C4-2B (cell line): ENCODE measurements around the gene TSPAN4.

ENCODE experiments used
- ZFX ChIP-seq: fragments of 450-650 bp; IDR thresholded peaks from 2 replicates; pipeline ENCODE4 v1.6.1; 2017
- TF ChIP-seq, protein P1 (sequence below): fragments of 450-650 bp; conservative IDR thresholded peaks from 2 replicates; pipeline ENCODE4 v1.5.1; 2017; ENCODE audit warnings: mild to moderate bottlenecking

DNA sequence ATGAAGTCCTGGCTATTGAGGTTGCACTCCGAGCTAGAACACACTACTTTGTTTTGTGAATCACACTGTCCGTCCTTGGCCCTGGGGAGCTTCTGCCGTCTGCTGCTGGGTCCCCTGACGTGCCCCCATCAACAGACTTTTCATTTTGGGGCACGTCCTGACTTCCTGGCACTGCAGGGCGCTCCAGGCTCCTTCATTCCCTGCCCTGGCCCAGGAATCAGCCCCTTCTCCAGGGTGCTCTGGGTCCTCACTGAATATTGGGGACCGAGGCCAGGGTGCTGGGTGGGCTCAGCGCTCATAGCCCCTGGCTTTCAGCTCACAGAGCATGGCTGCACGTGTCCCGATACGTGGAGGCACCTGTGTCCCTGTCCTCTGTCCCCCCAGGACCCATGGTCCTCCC is 22.2 kb downstream of the TSPAN4 start:
- TF ChIP-seq, protein P1, sequence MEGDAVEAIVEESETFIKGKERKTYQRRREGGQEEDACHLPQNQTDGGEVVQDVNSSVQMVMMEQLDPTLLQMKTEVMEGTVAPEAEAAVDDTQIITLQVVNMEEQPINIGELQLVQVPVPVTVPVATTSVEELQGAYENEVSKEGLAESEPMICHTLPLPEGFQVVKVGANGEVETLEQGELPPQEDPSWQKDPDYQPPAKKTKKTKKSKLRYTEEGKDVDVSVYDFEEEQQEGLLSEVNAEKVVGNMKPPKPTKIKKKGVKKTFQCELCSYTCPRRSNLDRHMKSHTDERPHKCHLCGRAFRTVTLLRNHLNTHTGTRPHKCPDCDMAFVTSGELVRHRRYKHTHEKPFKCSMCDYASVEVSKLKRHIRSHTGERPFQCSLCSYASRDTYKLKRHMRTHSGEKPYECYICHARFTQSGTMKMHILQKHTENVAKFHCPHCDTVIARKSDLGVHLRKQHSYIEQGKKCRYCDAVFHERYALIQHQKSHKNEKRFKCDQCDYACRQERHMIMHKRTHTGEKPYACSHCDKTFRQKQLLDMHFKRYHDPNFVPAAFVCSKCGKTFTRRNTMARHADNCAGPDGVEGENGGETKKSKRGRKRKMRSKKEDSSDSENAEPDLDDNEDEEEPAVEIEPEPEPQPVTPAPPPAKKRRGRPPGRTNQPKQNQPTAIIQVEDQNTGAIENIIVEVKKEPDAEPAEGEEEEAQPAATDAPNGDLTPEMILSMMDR = no peak
- no peak for TF ChIP-seq ZFX
